WTC11 (cell line): Measurements from ENCODE around the gene INSYN1. TPM values are rescaled to one million over a fixed set of nuclear protein-coding genes. Genes with fewer than 3 reads are reported as not detected.
A peak's percentile ranks its signal among the peaks of the same experiment; 100 is the strongest.

Experiments
- ATAC-seq: fragments of 200-7000 bp; cut with Tn5 transposase; 2 replicates; pipeline ENCODE4 v1.10.0; 2021; ENCODE audit warnings: mild to moderate bottlenecking, moderate library complexity
- CTCF ChIA-PET: fragments of 300-600 bp; sonication (Branson Sonifier 250); formaldehyde crosslinking; loops from one replicate; lab custom pipeline; 2021; ENCODE audit warnings: antibody characterized with exemption; lab: Charles Lee
- POLR2A ChIA-PET: fragments of 350-600 bp; sonication (Branson Sonifier 250); formaldehyde crosslinking; loops from one replicate; lab custom pipeline; 2021; ENCODE audit warnings: antibody characterized with exemption; lab: Charles Lee
- DNase-seq: peaks from one replicate; pipeline ENCODE4 v3.0.0; 2021; ENCODE audit warnings: low spot score
- H3K27ac Mint-ChIP-seq: 2 replicates; pipeline ENCODE4 v1.8.0; 2021; ENCODE audit warnings: mixed read lengths
- H3K27me3 Mint-ChIP-seq: 2 replicates; pipeline ENCODE4 v1.8.0; 2021; ENCODE audit warnings: low read depth, mild to moderate bottlenecking, moderate library complexity, mixed read lengths
- H3K36me3 Mint-ChIP-seq: 2 replicates; pipeline ENCODE4 v1.8.0; 2021; ENCODE audit warnings: mixed read lengths
- H3K4me1 Mint-ChIP-seq: 2 replicates; pipeline ENCODE4 v1.8.0; 2022; ENCODE audit warnings: mixed read lengths
- H3K4me3 Mint-ChIP-seq: 2 replicates; pipeline ENCODE4 v1.8.0; 2021; ENCODE audit warnings: mild to moderate bottlenecking, moderate library complexity, mixed read lengths
- H3K9me3 Mint-ChIP-seq: 2 replicates; pipeline ENCODE4 v1.8.0; 2021; ENCODE audit warnings: mixed read lengths
- ATF3 ChIP-seq: sonication (generic); formaldehyde crosslinking; conservative IDR thresholded peaks from 2 replicates; pipeline ENCODE4 v1.8.1; 2022; ENCODE audit warnings: mild to moderate bottlenecking, missing genetic modification reagents
- E2F1 ChIP-seq: sonication (generic); formaldehyde crosslinking; IDR thresholded peaks from 2 replicates; pipeline ENCODE4 v1.8.0; 2022; ENCODE audit warnings: mild to moderate bottlenecking, missing genetic modification reagents
- ETV6 ChIP-seq: sonication (generic); formaldehyde crosslinking; IDR thresholded peaks from 2 replicates; pipeline ENCODE4 v1.8.1; 2022; ENCODE audit warnings: mild to moderate bottlenecking, missing genetic modification reagents
- FOXP1 ChIP-seq: sonication (generic); formaldehyde crosslinking; IDR thresholded peaks from 2 replicates; pipeline ENCODE4 v1.8.0; 2022; ENCODE audit warnings: missing genetic modification reagents, mild to moderate bottlenecking, moderate library complexity, borderline replicate concordance
- FOXP4 ChIP-seq: sonication (generic); formaldehyde crosslinking; IDR thresholded peaks from 2 replicates; pipeline ENCODE4 v1.8.0; 2022; ENCODE audit warnings: mild to moderate bottlenecking, missing genetic modification reagents
- MYBL2 ChIP-seq: sonication (generic); formaldehyde crosslinking; IDR thresholded peaks from 2 replicates; pipeline ENCODE4 v1.8.1; 2023; ENCODE audit warnings: mild to moderate bottlenecking, moderate library complexity, missing genetic modification reagents
- PRRX2 ChIP-seq: fragments of 250-450 bp; sonication (Bioruptor Pico); IDR thresholded peaks from 2 replicates; pipeline ENCODE4 v1.8.0; 2021; ENCODE audit warnings: mild to moderate bottlenecking
- SOX15 ChIP-seq: fragments of 250-450 bp; sonication (Bioruptor Pico); IDR thresholded peaks from 2 replicates; pipeline ENCODE4 v1.9.0; 2021; ENCODE audit warnings: mild to moderate bottlenecking
- ZNF219 ChIP-seq: sonication (generic); formaldehyde crosslinking; IDR thresholded peaks from 2 replicates; pipeline ENCODE4 v1.8.0; 2023; ENCODE audit warnings: missing genetic modification reagents, mild to moderate bottlenecking, borderline replicate concordance
- ZNF396 ChIP-seq: fragments of 250-450 bp; sonication (Bioruptor Pico); IDR thresholded peaks from 2 replicates; pipeline ENCODE4 v1.8.0; 2021; ENCODE audit warnings: mild to moderate bottlenecking, moderate library complexity, borderline replicate concordance
- ZNF416 ChIP-seq: fragments of 250-450 bp; sonication (Bioruptor Pico); IDR thresholded peaks from 2 replicates; pipeline ENCODE4 v1.9.0; 2021; ENCODE audit warnings: mild to moderate bottlenecking, inconsistent platforms
- ZNF512 ChIP-seq: sonication (generic); formaldehyde crosslinking; IDR thresholded peaks from 2 replicates; pipeline ENCODE4 v1.8.1; 2022; ENCODE audit warnings: missing genetic modification reagents, borderline replicate concordance
- total RNA-seq: library from RNA; stranded (reverse); gene quantifications from 3 replicates; pipeline ENCODE4 v1.2.3, GENCODE V29; 2021

INSYN1 gene
- total RNA-seq, 1 experiment from 2014 or later, result 11.9 TPM

GRCh38 chr15:73685981-73686380 is 67.2 kb downstream of the INSYN1 start:
- ChIA-PET CTCF (interaction anchor here (0.7 to 6.9 kb wide), 8 partner anchors 9 to 69 kb away, joined by 3 to 62 read pairs (median 16); no protein-coding TSS in a partner anchor), POLR2A (no interaction called here)
- TF ChIP-seq FOXP4 (CRISPR knock-in tag), result no peak
- TF ChIP-seq SOX15, result no peak
- TF ChIP-seq MYBL2, result no peak
- TF ChIP-seq ZNF512, result no peak
- TF ChIP-seq ZNF219 (CRISPR knock-in tag), result no peak
- no peak for TF ChIP-seq E2F1 (CRISPR knock-in tag)
- no peak for TF ChIP-seq ATF3
- TF ChIP-seq ZNF396 (CRISPR knock-in tag), result no peak
- TF ChIP-seq ZNF416 (CRISPR knock-in tag), result no peak
- no peak for TF ChIP-seq PRRX2 (CRISPR knock-in tag)
- TF ChIP-seq FOXP1 (CRISPR knock-in tag), result no peak
- TF ChIP-seq ETV6 (CRISPR knock-in tag), result no peak
- Mint-ChIP-seq H3K36me3 (no peaks in the 10 kb centered on the region), H3K27ac (no peak overlapping the region), H3K9me3 (no peaks in the 10 kb centered on the region), H3K4me1 (peaks cover 32% of the 10 kb centered on the region), H3K4me3 (peak overlapping the region; percentile 78), H3K27me3 (no peaks in the 10 kb centered on the region)
- DNase-seq, result no peak
- no peak for ATAC-seq

Other genes starting within 250 kb of the INSYN1 start
- 96.1 to 116 TPM (median 102 TPM) in 3 replicates for gene NPTN, start 120.0 kb downstream of the INSYN1 start, total RNA-seq
- gene CD276, start 69.0 kb downstream of the INSYN1 start, total RNA-seq, result 146 to 153 TPM (median 150 TPM) in 3 replicates
- gene TBC1D21, start 120.2 kb upstream of the INSYN1 start, total RNA-seq, result not detected in 3 replicates
- gene LOXL1, start 173.1 kb upstream of the INSYN1 start, total RNA-seq, result 10.6 to 14.4 TPM (median 12.3 TPM) in 3 replicates
- gene STOML1, start 238.9 kb upstream of the INSYN1 start, total RNA-seq, result 5.0 to 5.5 TPM (median 5.4 TPM) in 3 replicates
- 39.0 to 47.7 TPM (median 40.5 TPM) in 3 replicates for gene PML, start 241.4 kb upstream of the INSYN1 start, total RNA-seq